ENCODE data around the gene GRB10. TPM values are rescaled to one million over a fixed set of nuclear protein-coding genes. Genes with fewer than 3 reads are reported as not detected.
A peak's percentile ranks its signal among the peaks of the same experiment; 100 is the strongest.

Gene GRB10
- total and polyA plus RNA-seq, 2 of the 8 experiments (the other 6 are each of a cell fraction or from before 2014, with no cell fraction given): 35.7 to 97.0 TPM

DNA sequence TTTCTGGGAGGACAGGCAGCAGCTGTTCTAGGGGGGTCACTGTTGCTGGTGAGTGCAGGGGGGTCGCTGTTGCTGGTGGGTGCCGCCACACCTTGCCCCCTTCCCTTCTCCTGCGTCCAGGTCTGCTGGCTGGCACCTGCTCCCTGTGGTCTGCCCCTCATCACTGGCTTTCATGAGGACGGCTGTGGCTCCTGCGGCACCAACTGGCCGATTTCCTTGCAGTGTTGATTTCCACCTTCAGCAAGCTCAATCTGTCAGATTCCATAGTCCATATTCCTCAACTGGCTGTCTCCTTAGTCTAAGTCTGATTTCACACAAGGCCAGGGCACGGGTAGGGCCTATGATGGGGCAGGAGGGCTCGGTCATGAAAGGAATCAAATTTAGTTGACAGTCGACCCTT is 23.4 kb upstream of the GRB10 start:
- H3K27me3 ChIP-seq (replicated peaks in 1 of 4; ENCODE audit: control insufficient read depth in 3 of 4, extremely low read depth in 1 of 4, insufficient read depth in 3 of 4, low read length in 3 of 4): no peaks in the 10 kb centered on the region; a peak in 1 of 7 replicates
- no peak overlapping the region for H3K4ac ChIP-seq (replicated peaks; ENCODE audit: insufficient read length, low read depth, low read length)
- no peak overlapping the region for H3K23ac ChIP-seq (ENCODE audit: insufficient read length)
- peak overlapping the region; percentile 81; the same call in 1 of the 2 replicates for H2BK15ac ChIP-seq (ENCODE audit: low read length)
- no peak overlapping the region for H2AK5ac ChIP-seq (ENCODE audit: low read depth, low read length)
- no peak overlapping the region for H2BK20ac ChIP-seq (ENCODE audit: low read length)
- H3K36me3 ChIP-seq (ENCODE audit: control insufficient read depth in 2 of 4, insufficient read depth in 4 of 4, low read length in 3 of 4): no peaks in the 10 kb centered on the region
- H3K9me3 ChIP-seq (ENCODE audit: insufficient read depth in 2 of 2, low read depth in 1 of 2, low read length in 1 of 2): no peaks in the 10 kb centered on the region
- 79% methylated on average over 9 of the region's 9 CpGs; no CpG with 5 or more reads in 1 of the 2 experiments for WGBS, 2 experiments (ENCODE audit: extremely low coverage in 1 of 2, insufficient coverage in 1 of 2, insufficient read length in 1 of 2, insufficient replicate concordance in 2 of 2, low coverage in 1 of 2, low lambda C conversion rate in 2 of 2, missing lambda C conversion rate in 1 of 2)
- H2BK12ac ChIP-seq (ENCODE audit: low read depth, low read length): no peak overlapping the region
- H3K79me1 ChIP-seq (ENCODE audit: low read depth, low read length): no peaks in the 10 kb centered on the region
- no peak overlapping the region for H3K27ac ChIP-seq (ENCODE audit: low read depth, low read length)
- peak overlapping the region; percentile 83 for H4K91ac ChIP-seq (replicated peaks; ENCODE audit: insufficient read length, low read length)
- no peak overlapping the region for H3K56ac ChIP-seq (replicated peaks; ENCODE audit: insufficient read length, low read depth, low read length)
- H3K4me1 ChIP-seq (replicated peaks in 1 of 4; ENCODE audit: control insufficient read depth in 3 of 4, insufficient read depth in 4 of 4, low read length in 3 of 4): peaks cover 0 to 4% (median 0%) of the 10 kb centered on the region in 4 experiments; a peak in 2 of 7 replicates
- no peaks in the 10 kb centered on the region for H3K23me2 ChIP-seq (ENCODE audit: low read depth, low read length)
- H2BK120ac ChIP-seq (replicated peaks; ENCODE audit: low read depth, low read length): no peak overlapping the region
- H2AFZ ChIP-seq (ENCODE audit: low read length): no peak overlapping the region
- TF ChIP-seq EGR1 (IDR thresholded peaks at IDR 0.05; ENCODE audit: borderline replicate concordance, low read depth, low read length) (no peak), PHF8 (conservative IDR thresholded peaks at IDR 0.05; ENCODE audit: low read depth, low read length) (no peak), GABPA (IDR thresholded peaks at IDR 0.05; ENCODE audit: borderline replicate concordance, insufficient read depth, low read length) (no peak), POLR2A (IDR thresholded peaks at IDR 0.05; ENCODE audit: control extremely low read depth in 1 of 2, low read depth in 2 of 2, low read length in 2 of 2) (no peak), CREB1 (IDR thresholded peaks at IDR 0.05) (no peak)
- H3K18ac ChIP-seq (ENCODE audit: extremely low read depth, low read length): no peak overlapping the region
- H3K4me2 ChIP-seq (ENCODE audit: insufficient read depth in 1 of 2, low read depth in 2 of 2, low read length in 2 of 2): no peak overlapping the region
- no peak overlapping the region; the same call in 1 of the 2 replicates for H4K8ac ChIP-seq (ENCODE audit: extremely low read depth, insufficient read depth, low read length)
- ChIA-PET CTCF (ENCODE audit: partially characterized antibody) (interaction anchor here (0.6 to 1.1 kb wide), 5 partner anchors 12 to 270 kb away, joined by 3 to 5 read pairs (median 3); no protein-coding TSS in a partner anchor), POLR2A (ENCODE audit: partially characterized antibody) (interaction anchor here (0.7 to 1.5 kb wide), 2 partner anchors 16 to 59 kb away, joined by 3 to 5 read pairs; no protein-coding TSS in a partner anchor)
- no peak overlapping the region for H3K4me3 ChIP-seq (ENCODE audit: extremely low read depth in 1 of 4, insufficient read depth in 2 of 4, low read depth in 3 of 4, low read length in 4 of 4)
- no peaks in the 10 kb centered on the region for H3K79me2 ChIP-seq (ENCODE audit: control insufficient read depth in 1 of 2, insufficient read depth in 2 of 2, low read length in 2 of 2)
- no peak for DNase-seq (ENCODE audit: low read depth in 1 of 2, low spot score in 2 of 2)
- no peak overlapping the region for H4K5ac ChIP-seq (ENCODE audit: insufficient read length, low read depth, low read length)
- H4K20me1 ChIP-seq (replicated peaks in 1 of 2; ENCODE audit: control insufficient read depth in 1 of 2, insufficient read depth in 2 of 2, low read length in 2 of 2): no peaks in the 10 kb centered on the region
- H2BK5ac ChIP-seq (ENCODE audit: low read depth, low read length): no peak overlapping the region
- FAIRE-seq: no peak
- H3K9ac ChIP-seq (replicated peaks in 1 of 4; ENCODE audit: extremely low read depth in 1 of 4, low read depth in 3 of 4, low read length in 3 of 4): no peak overlapping the region
- H3K14ac ChIP-seq (ENCODE audit: insufficient read length): no peak overlapping the region

Measured in H1 (cell line).